K562 (cell line): ENCODE results near the gene CUL1. TPM values are rescaled to one million over a fixed set of nuclear protein-coding genes. Genes with fewer than 3 reads are reported as not detected.

Experiments
- ADNP ChIP-seq: fragments of 200-800 bp; sonication (Bioruptor generic); IDR thresholded peaks from 2 replicates; pipeline ENCODE4 v1.6.1; 2016; ENCODE audit warnings: missing genetic modification characterization, missing compliant biosample characterization
- CCAR2 ChIP-seq: fragments of 200-400 bp; formaldehyde crosslinking; IDR thresholded peaks from 2 replicates; pipeline ENCODE4 v1.6.1; 2017; ENCODE audit warnings: mild to moderate bottlenecking, low read depth, low read length
- CREBBP ChIP-seq: IDR thresholded peaks from one replicate; pipeline ENCODE4 v1.6.1; 2012; ENCODE audit warnings: low read depth, mild to moderate bottlenecking, control low read depth, inconsistent platforms, low read length
- DDX20 ChIP-seq: fragments of 450-650 bp; IDR thresholded peaks from 2 replicates; pipeline ENCODE4 v1.6.1; 2016; ENCODE audit warnings: missing genetic modification characterization, low read depth, mild to moderate bottlenecking, missing compliant biosample characterization, moderate library complexity
- ETS2 ChIP-seq: IDR thresholded peaks from 2 replicates; pipeline ENCODE4 v1.6.1; 2016; ENCODE audit warnings: borderline replicate concordance, missing genetic modification characterization, mild to moderate bottlenecking, moderate library complexity, missing compliant biosample characterization; ENCODE audit not compliant: poor library complexity, severe bottlenecking
- MCM7 ChIP-seq, 2 experiments: fragments of 450-650 bp; IDR thresholded peaks; 2 replicates each; pipeline ENCODE4 v1.6.1; 2016 to 2018
- MGA ChIP-seq: fragments of 450-650 bp; IDR thresholded peaks from 2 replicates; pipeline ENCODE4 v1.6.1; 2016; ENCODE audit warnings: mild to moderate bottlenecking, moderate library complexity
- MYBL2 ChIP-seq, 2 experiments: fragments of 450-650 bp in 1 of 2; sonication (generic) in 1 of 2; formaldehyde crosslinking in 1 of 2; IDR thresholded peaks; 2 replicates each; pipeline versions ENCODE4 v1.6.1 to v1.8.1; 2017 to 2022; ENCODE audit warnings: borderline replicate concordance in 1 of 2, inconsistent platforms in 1 of 2, low read depth in 1 of 2, mild to moderate bottlenecking in 1 of 2, missing genetic modification reagents in 1 of 2, moderate library complexity in 1 of 2
- PREB ChIP-seq: sonication (generic); formaldehyde crosslinking; IDR thresholded peaks from 2 replicates; pipeline ENCODE4 v1.8.1; 2023; ENCODE audit warnings: mild to moderate bottlenecking, missing genetic modification reagents
- TRIM24 ChIP-seq, 2 experiments: fragments of 450-650 bp; IDR thresholded peaks; 2 replicates each; pipeline ENCODE4 v1.6.1; 2016
- ZBTB1 ChIP-seq: sonication (generic); formaldehyde crosslinking; IDR thresholded peaks from 2 replicates; pipeline ENCODE4 v1.8.1; 2023; ENCODE audit warnings: missing genetic modification reagents, low read depth, mild to moderate bottlenecking, borderline replicate concordance
- ZNF143 ChIP-seq: sonication (generic); formaldehyde crosslinking; IDR thresholded peaks from 2 replicates; pipeline ENCODE4 v1.9.0; 2022; ENCODE audit warnings: mild to moderate bottlenecking, missing genetic modification reagents
- ZNF217 ChIP-seq: sonication (generic); formaldehyde crosslinking; IDR thresholded peaks from 2 replicates; pipeline ENCODE4 v1.8.0; 2022; ENCODE audit warnings: mild to moderate bottlenecking, missing genetic modification reagents
- polyA plus RNA-seq, 8 experiments: library from polyadenylated mRNA; depleted of rRNA in 4 of 8; stranded (reverse) in 5 of 8; unstranded in 3 of 8; fragments of >200 nt; fragmentation: Nextera tagmentation in 2 of 8; fragmentation: Illumina TruSeq in 1 of 8; extraction: Ambion mirVana in 2 of 8; extraction: Trizol in 1 of 8; gene quantifications; 2 replicates each; pipeline versions ENCODE4 v1.2.1 to v1.2.3, GENCODE V29; 2011 to 2014; ENCODE audit warnings: inconsistent platforms in 1 of 8, missing spikeins in 1 of 8
- total RNA-seq, 7 experiments: library from RNA; depleted of rRNA in 6 of 7; stranded (reverse); fragments of >200 nt in 6 of 7; fragmentation: Illumina TruSeq in 2 of 7; extraction: Trizol in 2 of 7; gene quantifications; 2 replicates each; pipeline versions ENCODE4 v1.2.1 to v1.2.3, GENCODE V29; 2011 to 2021; ENCODE audit warnings: low replicate concordance in 1 of 7
- TF ChIP-seq, protein P1 (sequence below): fragments of 250-450 bp; sonication (Bioruptor Pico); IDR thresholded peaks from 2 replicates; pipeline ENCODE4 v1.5.0; 2021

The CUL1 gene
- total and polyA plus RNA-seq, 9 of the 15 experiments (the other 6 are each of a cell fraction or from before 2014, with no cell fraction given) = 31.5 to 107 (median 96.5) TPM

GRCh38 chr7:148698397-148699023, at the start of gene CUL1 (continued):
- TF ChIP-seq PREB (CRISPR knock-in tag) (no peak), TRIM24 (IDR thresholded peaks at IDR 0.05) (no peak), MYBL2 (IDR thresholded peaks at IDR 0.05; ENCODE audit: low read depth) (no peak), MYBL2 (CRISPR knock-in tag; IDR thresholded peaks at IDR 0.05; ENCODE audit: borderline replicate concordance) (no peak), MGA (no peak), ETS2 (tag) (peak; percentile 67), DDX20 (tag) (no peak), ADNP (tag) (no peak), ZNF217 (CRISPR knock-in tag) (no peak), MCM7 (IDR thresholded peaks at IDR 0.05) (no peak), CREBBP (no peak), ZBTB1 (CRISPR knock-in tag) (peak; percentile 90), CCAR2 (no peak), ZNF143 (CRISPR knock-in tag) (0 out of 2 replicates have a peak, but pooled peaks have one; percentile 29)
- TF ChIP-seq, protein P1, sequence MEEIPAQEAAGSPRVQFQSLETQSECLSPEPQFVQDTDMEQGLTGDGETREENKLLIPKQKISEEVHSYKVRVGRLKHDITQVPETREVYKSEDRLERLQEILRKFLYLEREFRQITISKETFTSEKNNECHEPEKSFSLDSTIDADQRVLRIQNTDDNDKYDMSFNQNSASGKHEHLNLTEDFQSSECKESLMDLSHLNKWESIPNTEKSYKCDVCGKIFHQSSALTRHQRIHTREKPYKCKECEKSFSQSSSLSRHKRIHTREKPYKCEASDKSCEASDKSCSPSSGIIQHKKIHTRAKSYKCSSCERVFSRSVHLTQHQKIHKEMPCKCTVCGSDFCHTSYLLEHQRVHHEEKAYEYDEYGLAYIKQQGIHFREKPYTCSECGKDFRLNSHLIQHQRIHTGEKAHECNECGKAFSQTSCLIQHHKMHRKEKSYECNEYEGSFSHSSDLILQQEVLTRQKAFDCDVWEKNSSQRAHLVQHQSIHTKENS (CRISPR knock-in tag) = no peak
